ENCODE results near the gene MEF2B. TPM values are rescaled to one million over a fixed set of nuclear protein-coding genes. Genes with fewer than 3 reads are reported as not detected.

Gene MEF2B
- total RNA-seq, 1 donor from 2014 or later, result 1.4 TPM

DNA sequence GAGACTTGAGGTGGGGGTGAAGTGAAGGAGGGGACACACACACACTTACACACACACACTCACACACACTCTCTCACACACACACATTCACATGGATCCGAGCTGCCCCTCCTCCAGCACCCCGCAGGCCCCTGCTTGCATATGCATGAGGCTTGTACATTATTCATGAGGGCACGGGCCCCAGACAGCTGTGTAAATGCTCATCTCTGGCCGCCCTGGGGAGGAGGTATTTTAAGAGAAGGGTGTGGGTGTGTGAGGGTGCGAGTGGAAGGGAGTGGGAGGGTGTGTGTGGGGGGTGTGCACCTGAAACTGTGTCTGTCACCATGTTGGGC is 44.1 kb upstream of the MEF2B start:
- DNase-seq (no peak), ATAC-seq (no peak)
- Histone ChIP-seq H3K36me3 (no peaks in the 10 kb centered on the region), H3K27ac (no peak overlapping the region), H3K4me1 (no peaks in the 10 kb centered on the region), H3K27me3 (peaks cover 31% of the 10 kb centered on the region), H3K4me3 (no peak overlapping the region), H3K9me3 (no peaks in the 10 kb centered on the region)
- TF ChIP-seq, protein P1, sequence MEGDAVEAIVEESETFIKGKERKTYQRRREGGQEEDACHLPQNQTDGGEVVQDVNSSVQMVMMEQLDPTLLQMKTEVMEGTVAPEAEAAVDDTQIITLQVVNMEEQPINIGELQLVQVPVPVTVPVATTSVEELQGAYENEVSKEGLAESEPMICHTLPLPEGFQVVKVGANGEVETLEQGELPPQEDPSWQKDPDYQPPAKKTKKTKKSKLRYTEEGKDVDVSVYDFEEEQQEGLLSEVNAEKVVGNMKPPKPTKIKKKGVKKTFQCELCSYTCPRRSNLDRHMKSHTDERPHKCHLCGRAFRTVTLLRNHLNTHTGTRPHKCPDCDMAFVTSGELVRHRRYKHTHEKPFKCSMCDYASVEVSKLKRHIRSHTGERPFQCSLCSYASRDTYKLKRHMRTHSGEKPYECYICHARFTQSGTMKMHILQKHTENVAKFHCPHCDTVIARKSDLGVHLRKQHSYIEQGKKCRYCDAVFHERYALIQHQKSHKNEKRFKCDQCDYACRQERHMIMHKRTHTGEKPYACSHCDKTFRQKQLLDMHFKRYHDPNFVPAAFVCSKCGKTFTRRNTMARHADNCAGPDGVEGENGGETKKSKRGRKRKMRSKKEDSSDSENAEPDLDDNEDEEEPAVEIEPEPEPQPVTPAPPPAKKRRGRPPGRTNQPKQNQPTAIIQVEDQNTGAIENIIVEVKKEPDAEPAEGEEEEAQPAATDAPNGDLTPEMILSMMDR (IDR thresholded peaks at IDR 0.05), result no peak
- intact Hi-C loops (cut with DNase I), result no loop called here

DNA sequence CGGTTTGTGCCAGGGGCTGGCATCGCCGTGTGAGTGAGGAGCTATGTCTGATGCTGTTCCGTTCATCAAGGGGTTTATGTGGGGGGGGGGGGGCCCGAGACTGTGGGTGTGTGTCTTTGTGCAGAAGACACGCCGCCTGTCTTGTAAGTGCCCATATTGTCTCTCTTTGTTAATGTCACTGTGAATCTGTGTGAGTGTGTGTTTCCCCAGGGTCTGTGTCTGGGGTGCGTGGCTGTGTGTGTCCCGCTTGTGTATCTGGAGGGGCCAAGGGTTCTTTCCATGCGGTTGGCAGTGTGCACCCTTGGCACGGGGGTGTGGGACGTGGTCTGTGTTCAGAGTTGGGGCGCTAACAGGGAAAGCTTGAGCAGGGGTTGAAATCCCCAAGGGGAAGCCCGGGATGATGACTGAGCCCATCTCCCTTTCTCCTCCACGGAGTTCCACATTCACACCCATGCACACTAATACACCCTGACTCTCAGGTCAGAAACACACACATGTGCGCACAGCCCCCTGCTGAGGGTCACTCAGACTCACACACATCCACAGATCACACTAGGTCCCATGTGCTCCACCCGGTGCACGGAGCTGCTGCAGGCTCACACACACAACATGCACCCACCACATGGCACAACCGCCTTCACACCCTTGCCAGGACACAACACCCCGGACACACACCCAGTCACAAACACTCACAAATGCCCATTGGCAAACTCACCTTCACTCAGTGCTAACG is 43.5 kb upstream of the MEF2B start:
- DNase-seq (no peak), ATAC-seq (no peak)
- Histone ChIP-seq H3K36me3 (no peaks in the 10 kb centered on the region), H3K4me3 (no peak overlapping the region), H3K27ac (no peak overlapping the region), H3K4me1 (no peaks in the 10 kb centered on the region), H3K9me3 (no peaks in the 10 kb centered on the region), H3K27me3 (peaks cover 31% of the 10 kb centered on the region)
- intact Hi-C loops (cut with DNase I), result no loop called here
- TF ChIP-seq, protein P1 (IDR thresholded peaks at IDR 0.05), result no peak

DNA sequence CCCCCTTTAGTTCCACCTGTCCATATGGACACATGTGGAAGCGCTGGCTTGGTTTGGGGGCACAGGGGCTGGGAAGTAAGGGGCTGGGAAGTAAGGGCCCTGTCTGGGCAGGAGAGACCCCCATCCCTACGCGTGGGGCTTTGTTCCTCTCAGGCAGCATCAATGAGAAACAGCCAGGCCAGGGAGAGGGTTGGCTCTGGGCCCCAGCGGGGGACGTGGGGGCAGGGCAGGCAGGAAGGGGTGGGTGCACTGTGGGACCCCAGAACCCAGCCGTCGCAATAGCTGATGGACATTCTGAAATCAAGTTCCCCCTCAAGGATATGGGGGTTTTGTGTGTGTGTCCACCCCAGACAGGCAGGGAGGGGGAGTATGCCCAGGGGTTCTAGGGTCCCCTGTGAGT is 42.9 kb upstream of the MEF2B start:
- intact Hi-C loops (cut with DNase I), result no loop called here
- no peaks in the 10 kb centered on the region for H3K4me1 ChIP-seq
- ATAC-seq, result no peak
- TF ChIP-seq, protein P1 (IDR thresholded peaks at IDR 0.05), result no peak
- DNase-seq, result no peak
- H3K27me3 ChIP-seq, result peaks cover 31% of the 10 kb centered on the region
- H3K9me3 ChIP-seq, result no peaks in the 10 kb centered on the region
- H3K36me3 ChIP-seq, result no peaks in the 10 kb centered on the region
- H3K27ac ChIP-seq, result no peak overlapping the region
- no peak overlapping the region for H3K4me3 ChIP-seq

DNA sequence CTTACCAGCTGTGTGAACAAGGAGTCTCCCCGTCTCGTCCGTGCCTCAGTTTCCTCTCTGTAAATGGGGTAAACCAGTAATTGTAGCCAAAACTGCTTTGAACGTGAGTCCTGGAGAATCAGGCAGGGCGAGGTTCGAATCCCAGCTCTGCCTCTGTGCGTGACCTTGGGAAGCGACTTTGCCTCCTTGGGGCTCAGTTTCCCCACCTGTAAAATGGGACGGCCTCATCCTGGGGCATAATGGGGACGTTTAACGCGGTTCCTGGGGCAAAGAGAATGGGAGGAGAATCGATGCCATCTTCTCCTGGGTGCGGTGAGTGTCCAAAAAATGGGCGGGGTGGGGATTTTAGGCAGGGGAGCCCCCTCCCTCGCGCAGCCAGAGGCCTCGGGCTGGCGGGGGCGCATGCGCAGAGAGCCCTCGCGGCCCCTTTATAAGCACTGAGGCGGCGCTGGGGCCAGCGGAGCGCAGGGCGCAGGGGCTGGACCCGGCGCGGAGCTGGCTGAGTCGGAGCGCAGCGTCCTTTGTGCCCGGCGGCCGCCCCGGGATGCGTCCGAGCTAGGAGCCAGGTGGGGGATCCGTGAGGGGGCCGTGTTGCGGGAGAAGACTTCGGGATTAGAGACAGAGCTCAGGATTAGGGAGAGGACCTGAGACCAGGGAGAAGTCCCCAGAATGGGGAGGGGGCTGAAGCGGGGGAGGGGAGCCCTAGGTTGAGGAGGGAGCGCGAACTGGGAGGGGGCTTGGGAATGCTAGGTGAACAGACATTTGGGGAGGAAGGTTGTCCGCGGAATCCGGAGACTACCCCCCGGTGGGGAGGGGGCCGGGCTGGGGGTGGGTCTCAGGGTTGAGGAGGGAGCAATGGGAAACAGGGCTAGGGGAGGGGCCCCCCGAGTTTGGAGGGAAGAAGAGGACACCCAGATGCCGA is 41.7 kb upstream of the MEF2B start, which contains the start of gene NCAN:
TSS of gene NCAN (plus strand) at position 460 of the 922 bp plus-strand sequence. CDS start 4,996 bp downstream, outside the sequence.
- Histone ChIP-seq H3K4me3 (no peak within 1 kb of the TSS), H3K36me3 (no peaks in the 10 kb centered on the region), H3K27me3 (peaks cover 29% of the 10 kb centered on the region), H3K27ac (no peak within 1 kb of the TSS), H3K9me3 (no peaks in the 10 kb centered on the region), H3K4me1 (no peaks in the 10 kb centered on the region)
- TF ChIP-seq, protein P1 (IDR thresholded peaks at IDR 0.05), result no peak
- DNase-seq, result no peak
- intact Hi-C loops (cut with DNase I), result no loop called here
- ATAC-seq, result no peak

DNA sequence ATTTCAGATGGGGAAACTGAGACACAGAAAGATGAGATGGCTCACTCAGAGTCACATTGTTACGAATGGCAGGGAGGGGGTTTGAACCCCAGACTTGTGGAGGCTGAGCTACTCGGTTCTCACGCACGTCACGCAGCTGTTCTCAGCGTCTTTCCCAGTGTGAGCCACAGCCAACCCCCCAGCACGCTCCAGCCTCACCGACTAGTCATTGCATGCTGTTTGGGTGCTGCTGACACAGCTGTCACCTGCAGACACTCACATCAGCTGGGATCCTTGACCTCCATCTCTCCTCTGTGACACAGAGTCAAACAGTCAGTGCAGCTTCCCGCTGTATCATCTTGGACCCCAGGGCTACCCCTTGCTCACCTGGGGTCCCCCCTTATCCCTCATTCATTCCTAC is 39.3 kb upstream of the MEF2B start:
- TF ChIP-seq, protein P1 (IDR thresholded peaks at IDR 0.05), result no peak

More for the DNA sequence above, 39.3 kb upstream of the MEF2B start:
- intact Hi-C loops (cut with DNase I), result no loop called here
- ATAC-seq (no peak), DNase-seq (no peak)
- H3K4me3 ChIP-seq, result no peak overlapping the region
- H3K27ac ChIP-seq, result no peak overlapping the region
- no peaks in the 10 kb centered on the region for H3K4me1 ChIP-seq
- no peaks in the 10 kb centered on the region for H3K36me3 ChIP-seq
- peaks cover 25% of the 10 kb centered on the region for H3K27me3 ChIP-seq
- no peaks in the 10 kb centered on the region for H3K9me3 ChIP-seq

Measured in upper lobe of right lung (tissue), 1 donor.